CD8-positive, alpha-beta memory T cell (primary cell): ENCODE results near the gene GMPPA. TPM values are rescaled to one million over a fixed set of nuclear protein-coding genes. Genes with fewer than 3 reads are reported as not detected.
A peak's percentile ranks its signal among the peaks of the same experiment; 100 is the strongest.

ENCODE experiments used
- CTCF ChIA-PET: fragments of 350-600 bp; sonication (Branson Sonifier 250); formaldehyde crosslinking; loops from one replicate; lab custom pipeline; 2021; ENCODE audit warnings: antibody characterized with exemption; lab: Charles Lee
- POLR2A ChIA-PET: fragments of 350-600 bp; sonication (Branson Sonifier 250); formaldehyde crosslinking; loops from one replicate; lab custom pipeline; 2021; ENCODE audit warnings: antibody characterized with exemption; lab: Charles Lee
- DNase-seq, 5 donors: peaks; one replicate each; pipeline versions ENCODE4 v3.0.0 to v3.0.0-alpha.2; 2020 to 2022; ENCODE audit warnings: mixed read lengths in 1 of 5
- H3K27ac ChIP-seq: one replicate; pipeline ENCODE4 v1.7.0; 2013; ENCODE audit warnings: low read depth, mild to moderate bottlenecking, low read length, moderate library complexity
- H3K27me3 ChIP-seq: 2 replicates; pipeline ENCODE4 v1.7.0; 2013; ENCODE audit warnings: low read length, mild to moderate bottlenecking; ENCODE audit not compliant: insufficient read depth, poor library complexity, severe bottlenecking
- H3K36me3 ChIP-seq: 2 replicates; pipeline ENCODE4 v1.7.0; 2013; ENCODE audit warnings: mild to moderate bottlenecking, low read length, moderate library complexity; ENCODE audit not compliant: insufficient read depth
- H3K4me1 ChIP-seq: 2 replicates; pipeline ENCODE4 v1.7.0; 2013; ENCODE audit warnings: mild to moderate bottlenecking, low read length, moderate library complexity; ENCODE audit not compliant: insufficient read depth
- H3K4me3 ChIP-seq: 2 replicates; pipeline ENCODE4 v1.7.0; 2013; ENCODE audit warnings: mild to moderate bottlenecking, low read length
- H3K9me3 ChIP-seq: 2 replicates; pipeline ENCODE4 v1.7.0; 2013; ENCODE audit warnings: mild to moderate bottlenecking, low read length
- H3K27ac Mint-ChIP-seq, 8 donors: one replicate each; pipeline ENCODE4 v1.8.0; 2020 to 2021; ENCODE audit warnings: mixed read lengths in 8 of 8, mild to moderate bottlenecking in 6 of 8, inconsistent platforms in 3 of 8, moderate library complexity in 3 of 8
- H3K27me3 Mint-ChIP-seq, 2 donors: one replicate each; pipeline ENCODE4 v1.8.0; 2020 to 2021; ENCODE audit warnings: mixed read lengths in 2 of 2, mild to moderate bottlenecking in 1 of 2, moderate library complexity in 1 of 2
- H3K36me3 Mint-ChIP-seq, 3 donors: one replicate each; pipeline ENCODE4 v1.8.0; 2020 to 2021; ENCODE audit warnings: mixed read lengths in 3 of 3, inconsistent platforms in 1 of 3, mild to moderate bottlenecking in 1 of 3
- H3K4me1 Mint-ChIP-seq, 3 donors: one replicate each; pipeline ENCODE4 v1.8.0; 2020 to 2021; ENCODE audit warnings: mixed read lengths in 3 of 3, inconsistent platforms in 1 of 3, mild to moderate bottlenecking in 1 of 3
- H3K4me3 Mint-ChIP-seq, 7 donors: one replicate each; pipeline ENCODE4 v1.8.0; 2020 to 2021; ENCODE audit warnings: mixed read lengths in 7 of 7, mild to moderate bottlenecking in 6 of 7, moderate library complexity in 4 of 7, inconsistent platforms in 2 of 7
- H3K9me3 Mint-ChIP-seq, 5 donors: one replicate each; pipeline ENCODE4 v1.8.0; 2020 to 2022; ENCODE audit warnings: mixed read lengths in 5 of 5, mild to moderate bottlenecking in 3 of 5, moderate library complexity in 2 of 5, inconsistent platforms in 1 of 5
- polyA plus RNA-seq: library from polyadenylated mRNA; unstranded; fragments of 300-500 nt; fragmentation: Illumina TruSeq; gene quantifications from one replicate; pipeline ENCODE4 v1.2.3, GENCODE V29; 2021
- total RNA-seq, 2 experiments: library from RNA; stranded (reverse); gene quantifications; one replicate each; pipeline ENCODE4 v1.2.3, GENCODE V29; 2021

Gene GMPPA
- total and polyA plus RNA-seq, 3 experiments from 2014 or later = 32.5 to 37.1 (median 36.9) TPM

- ChIA-PET POLR2A (no interaction called here), CTCF (interaction anchor here (2.1 to 6.7 kb wide), 2 partner anchors 7 to 42 kb away, joined by 8 to 44 read pairs; a partner anchor contains a TSS)
- no peaks in the 10 kb centered on the region for H3K9me3 Mint-ChIP-seq
- peaks cover 0 to 12% (median 2%) of the 10 kb centered on the region in 3 donors for H3K36me3 Mint-ChIP-seq
- H3K27me3 Mint-ChIP-seq = peaks cover 1 to 10% of the 10 kb centered on the region in 2 donors
- H3K36me3 ChIP-seq = no peaks in the 10 kb centered on the region
- no peak overlapping the region for H3K27ac Mint-ChIP-seq
- H3K4me3 ChIP-seq = no peak overlapping the region
- no peak for DNase-seq
- peaks cover 13 to 19% (median 16%) of the 10 kb centered on the region in 3 donors for H3K4me1 Mint-ChIP-seq
- peaks cover 17% of the 10 kb centered on the region for H3K4me1 ChIP-seq
- no peak overlapping the region for H3K27ac ChIP-seq
- H3K4me3 Mint-ChIP-seq = no peak overlapping the region
- H3K27me3 ChIP-seq = no peaks in the 10 kb centered on the region
- no peaks in the 10 kb centered on the region for H3K9me3 ChIP-seq
Observed at GRCh38 chr2:219537657-219538488, 39.2 kb downstream of the GMPPA start.

DNA sequence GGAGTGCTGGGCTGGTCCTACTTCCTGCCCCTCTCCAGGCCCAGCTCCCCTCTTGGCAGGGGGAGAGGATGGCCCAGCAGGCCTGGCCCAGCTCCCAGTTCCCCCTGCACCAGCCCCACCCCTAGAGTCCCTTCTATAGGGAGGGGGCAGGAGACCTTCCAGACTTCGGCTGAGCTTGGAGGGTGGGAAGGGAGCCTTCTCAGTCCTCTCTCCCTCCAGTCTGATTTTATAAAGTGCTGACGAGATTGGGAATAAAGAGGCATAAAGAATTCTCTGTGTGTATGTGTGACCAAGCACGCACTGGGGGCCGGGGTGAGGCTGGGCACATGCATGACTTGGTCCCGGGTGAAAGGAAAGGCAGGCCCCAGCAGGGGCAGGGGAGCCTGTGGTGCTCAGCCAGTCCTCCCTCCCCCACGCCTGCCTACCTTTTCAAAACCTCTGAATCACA, 39.8 kb downstream of the GMPPA start:
- H3K9me3 ChIP-seq = no peaks in the 10 kb centered on the region
- Mint-ChIP-seq H3K9me3 (no peaks in the 10 kb centered on the region), H3K4me1 (peaks cover 13 to 20% (median 17%) of the 10 kb centered on the region in 3 donors), H3K4me3 (no peak overlapping the region), H3K36me3 (peaks cover 0 to 12% (median 2%) of the 10 kb centered on the region in 3 donors), H3K27me3 (peaks cover 1 to 6% of the 10 kb centered on the region in 2 donors), H3K27ac (no peak overlapping the region)
- ChIA-PET POLR2A (no interaction called here), CTCF (interaction anchor here (0.8 to 6.7 kb wide), 4 partner anchors 7 to 43 kb away, joined by 3 to 44 read pairs (median 6); a partner anchor contains a TSS)
- H3K27ac ChIP-seq = no peak overlapping the region
- H3K36me3 ChIP-seq = no peaks in the 10 kb centered on the region
- no peak overlapping the region for H3K4me3 ChIP-seq
- H3K4me1 ChIP-seq = peaks cover 18% of the 10 kb centered on the region
- no peak for DNase-seq
- H3K27me3 ChIP-seq = no peaks in the 10 kb centered on the region

- peaks cover 15 to 21% (median 18%) of the 10 kb centered on the region in 3 donors for H3K4me1 Mint-ChIP-seq
- POLR2A ChIA-PET = no interaction called here
- H3K9me3 ChIP-seq = no peaks in the 10 kb centered on the region
- peaks cover 0 to 12% (median 2%) of the 10 kb centered on the region in 3 donors for H3K36me3 Mint-ChIP-seq
- H3K9me3 Mint-ChIP-seq = no peaks in the 10 kb centered on the region
- CTCF ChIA-PET = interaction anchor here (0.8 to 6.7 kb wide), 5 partner anchors 8 to 102 kb away, joined by 3 to 44 read pairs (median 7); no protein-coding TSS in a partner anchor
- no peak overlapping the region for H3K4me3 ChIP-seq
- peaks cover 1 to 4% of the 10 kb centered on the region in 2 donors for H3K27me3 Mint-ChIP-seq
- H3K36me3 ChIP-seq = no peaks in the 10 kb centered on the region
- no peak for DNase-seq
- H3K4me1 ChIP-seq = peaks cover 18% of the 10 kb centered on the region
- H3K4me3 Mint-ChIP-seq = peak overlapping the region in 1 of 7 donors; percentile 54
- H3K27me3 ChIP-seq = no peaks in the 10 kb centered on the region
- no peak overlapping the region for H3K27ac ChIP-seq
- no peak overlapping the region for H3K27ac Mint-ChIP-seq
Observed at GRCh38 chr2:219538956-219539788, 40.5 kb downstream of the GMPPA start.

GRCh38 chr2:219539926-219540678, 41.4 kb downstream of the GMPPA start:
- H3K27ac ChIP-seq = no peak overlapping the region
- Mint-ChIP-seq H3K36me3 (peaks cover 0 to 12% (median 2%) of the 10 kb centered on the region in 3 donors), H3K4me1 (peaks cover 22 to 30% (median 27%) of the 10 kb centered on the region in 3 donors), H3K27ac (no peak overlapping the region), H3K27me3 (peaks cover 1 to 4% of the 10 kb centered on the region in 2 donors), H3K4me3 (no peak overlapping the region), H3K9me3 (no peaks in the 10 kb centered on the region)
- H3K4me1 ChIP-seq = peaks cover 18% of the 10 kb centered on the region
- DNase-seq = no peak
- ChIA-PET CTCF (interaction anchor here (1.0 to 6.7 kb wide), 17 partner anchors 9 to 103 kb away, joined by 3 to 44 read pairs (median 6); no protein-coding TSS in a partner anchor), POLR2A (no interaction called here)
- H3K27me3 ChIP-seq = no peaks in the 10 kb centered on the region
- H3K4me3 ChIP-seq = no peak overlapping the region
- H3K36me3 ChIP-seq = no peaks in the 10 kb centered on the region
- H3K9me3 ChIP-seq = no peaks in the 10 kb centered on the region

- Histone ChIP-seq H3K27ac (no peak overlapping the region), H3K27me3 (no peaks in the 10 kb centered on the region), H3K36me3 (no peaks in the 10 kb centered on the region), H3K9me3 (no peaks in the 10 kb centered on the region), H3K4me3 (peak overlapping the region; percentile 81), H3K4me1 (peaks cover 18% of the 10 kb centered on the region)
- ChIA-PET POLR2A (interaction anchor here (0.9 kb wide), 1 partner anchor 11 kb away, joined by 3 read pairs; no protein-coding TSS in a partner anchor), CTCF (interaction anchor here (0.7 to 6.7 kb wide), 28 partner anchors 10 to 260 kb away, joined by 3 to 44 read pairs (median 4); partner anchors contain the start of genes GMPPA, OBSL1 and STK11IP)
- DNase-seq = no peak
- Mint-ChIP-seq H3K27ac (peak overlapping the region in 2 of 8 donors; percentile 29 to 54), H3K36me3 (peaks cover 0 to 12% (median 2%) of the 10 kb centered on the region in 3 donors), H3K9me3 (no peaks in the 10 kb centered on the region), H3K4me1 (peaks cover 22 to 30% (median 27%) of the 10 kb centered on the region in 3 donors), H3K27me3 (peaks cover 0 to 1% of the 10 kb centered on the region in 2 donors), H3K4me3 (peak overlapping the region; percentile 57 to 89 (median 84))
Observed at GRCh38 chr2:219540784-219541504, 42.3 kb downstream of the GMPPA start.

DNA sequence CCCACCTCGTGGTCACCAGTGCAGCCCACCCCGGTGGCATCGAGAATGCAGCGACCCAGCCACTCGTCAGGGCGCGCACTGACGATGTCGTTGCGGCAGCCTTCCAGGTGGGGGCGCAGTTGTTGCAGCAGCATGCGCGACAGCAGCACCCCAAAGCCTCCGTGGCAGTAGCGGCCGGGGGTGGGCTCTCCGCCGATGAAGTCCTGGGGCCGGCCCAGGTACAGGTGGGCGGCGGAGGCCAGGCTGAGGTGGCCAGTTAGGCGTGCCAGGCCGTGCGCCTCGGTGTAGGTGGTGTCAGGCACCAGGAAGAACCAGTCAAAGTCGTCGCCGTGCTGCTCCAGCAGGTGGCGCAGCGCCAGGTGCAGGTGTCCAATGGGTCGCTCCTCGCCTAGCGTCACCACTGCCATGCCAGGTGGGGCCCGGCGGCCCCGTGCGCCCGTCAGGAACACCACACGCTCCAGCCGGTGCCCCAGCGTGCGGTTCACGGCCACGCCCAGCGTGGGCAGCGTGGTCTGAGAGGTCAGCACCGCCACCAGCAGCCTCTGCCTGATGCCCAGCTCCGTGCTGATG, 43.0 kb downstream of the GMPPA start:
- H3K4me3 ChIP-seq = peak overlapping the region; percentile 81
- H3K27ac ChIP-seq = no peak overlapping the region
- peak; percentile 72 to 89 (median 84) for DNase-seq
- no peaks in the 10 kb centered on the region for H3K9me3 Mint-ChIP-seq
- H3K9me3 ChIP-seq = no peaks in the 10 kb centered on the region
- CTCF ChIA-PET = interaction anchor here (0.6 to 6.7 kb wide), 33 partner anchors 10 to 261 kb away, joined by 3 to 44 read pairs (median 4); partner anchors contain the start of genes GMPPA, OBSL1 and STK11IP
- peak overlapping the region; percentile 82 to 94 (median 86) for H3K4me3 Mint-ChIP-seq
- H3K4me1 ChIP-seq = peaks cover 18% of the 10 kb centered on the region
- H3K36me3 Mint-ChIP-seq = peaks cover 0 to 12% (median 2%) of the 10 kb centered on the region in 3 donors
- H3K36me3 ChIP-seq = no peaks in the 10 kb centered on the region
- H3K27ac Mint-ChIP-seq = peak overlapping the region in 2 of 8 donors; percentile 29 to 57
- H3K4me1 Mint-ChIP-seq = peaks cover 22 to 30% (median 27%) of the 10 kb centered on the region in 3 donors
- H3K27me3 ChIP-seq = no peaks in the 10 kb centered on the region
- peaks cover 0 to 1% of the 10 kb centered on the region in 2 donors for H3K27me3 Mint-ChIP-seq
- POLR2A ChIA-PET = interaction anchor here (0.6 to 0.9 kb wide), 2 partner anchors 12 to 154 kb away, joined by 3 read pairs; no protein-coding TSS in a partner anchor
